ENCODE measurements around the gene SOWAHA.

SOWAHA gene

DNA sequence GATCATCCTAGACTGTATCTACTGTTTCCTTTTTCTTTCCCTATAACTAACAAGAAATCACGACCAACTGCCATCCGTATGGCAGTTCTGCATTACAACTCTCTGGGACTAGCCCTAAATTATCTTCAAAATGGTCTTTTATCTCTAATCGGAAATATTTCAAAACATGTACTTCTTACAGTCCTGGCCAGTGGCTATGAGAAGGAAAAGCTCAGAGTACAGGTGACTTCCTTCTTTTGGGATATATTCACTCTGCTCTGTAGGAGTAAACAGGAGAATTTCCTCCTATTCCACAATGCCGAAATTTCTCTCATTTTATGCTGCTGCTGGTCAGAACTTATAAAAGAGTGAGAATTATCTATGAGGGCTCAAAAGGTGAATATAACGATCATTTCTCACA lies 34.2 kb upstream of the SOWAHA start:
- TF ChIP-seq TARDBP (IDR thresholded peaks at IDR 0.05) (no peak), FOXA1 (IDR thresholded peaks at IDR 0.05) (no peak), BHLHE40 (IDR thresholded peaks at IDR 0.05; ENCODE audit: borderline replicate concordance) (no peak), LEF1 (IDR thresholded peaks at IDR 0.05; ENCODE audit: borderline replicate concordance) (no peak), CTBP1 (IDR thresholded peaks at IDR 0.05; ENCODE audit: borderline replicate concordance) (no peak), ELF4 (IDR thresholded peaks at IDR 0.05) (no peak), ZNF384 (IDR thresholded peaks at IDR 0.05) (no peak), HDGF (IDR thresholded peaks at IDR 0.05; ENCODE audit: borderline replicate concordance) (no peak), ARNT (IDR thresholded peaks at IDR 0.05) (no peak), SUZ12 (IDR thresholded peaks at IDR 0.05) (no peak), FOXM1 (IDR thresholded peaks at IDR 0.05; ENCODE audit: borderline replicate concordance) (no peak), L3MBTL2 (conservative IDR thresholded peaks at IDR 0.05) (no peak), FOXK2 (IDR thresholded peaks at IDR 0.05) (no peak), SP1 (IDR thresholded peaks at IDR 0.05) (no peak), NFRKB (IDR thresholded peaks at IDR 0.05) (no peak)
- TF ChIP-seq, protein P1, sequence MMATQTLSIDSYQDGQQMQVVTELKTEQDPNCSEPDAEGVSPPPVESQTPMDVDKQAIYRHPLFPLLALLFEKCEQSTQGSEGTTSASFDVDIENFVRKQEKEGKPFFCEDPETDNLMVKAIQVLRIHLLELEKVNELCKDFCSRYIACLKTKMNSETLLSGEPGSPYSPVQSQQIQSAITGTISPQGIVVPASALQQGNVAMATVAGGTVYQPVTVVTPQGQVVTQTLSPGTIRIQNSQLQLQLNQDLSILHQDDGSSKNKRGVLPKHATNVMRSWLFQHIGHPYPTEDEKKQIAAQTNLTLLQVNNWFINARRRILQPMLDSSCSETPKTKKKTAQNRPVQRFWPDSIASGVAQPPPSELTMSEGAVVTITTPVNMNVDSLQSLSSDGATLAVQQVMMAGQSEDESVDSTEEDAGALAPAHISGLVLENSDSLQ (IDR thresholded peaks at IDR 0.05) = no peak
- no peak for DNase-seq (ENCODE audit: extremely low spot score)
- CTCF ChIA-PET = interaction anchor here (0.7 kb wide), 1 partner anchor 100 kb away, joined by 3 read pairs; no protein-coding TSS in a partner anchor

DNA sequence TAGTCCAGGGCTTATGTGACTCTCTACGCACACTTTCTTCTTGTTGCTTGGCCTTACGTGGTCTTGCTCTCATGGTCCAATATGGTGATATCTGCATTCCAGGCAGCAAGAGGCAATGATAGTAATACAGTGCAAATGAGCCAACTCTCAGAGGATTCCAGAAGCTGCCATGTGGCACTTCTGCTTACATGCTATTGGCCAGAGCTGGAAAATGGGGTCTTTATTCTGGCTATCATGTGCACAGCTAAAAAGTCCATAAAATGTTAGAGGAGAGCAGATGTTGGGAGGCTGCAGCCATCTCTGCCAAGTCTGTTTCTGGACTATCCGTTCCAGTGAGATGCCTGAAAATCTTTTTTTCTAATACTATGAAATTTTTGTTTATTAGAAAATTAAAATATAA lies 33.1 kb upstream of the SOWAHA start:
- TF ChIP-seq NFRKB (IDR thresholded peaks at IDR 0.05) (no peak), LEF1 (IDR thresholded peaks at IDR 0.05; ENCODE audit: borderline replicate concordance) (no peak), FOXA1 (IDR thresholded peaks at IDR 0.05) (no peak), BHLHE40 (IDR thresholded peaks at IDR 0.05; ENCODE audit: borderline replicate concordance) (no peak), ZNF384 (IDR thresholded peaks at IDR 0.05) (no peak), FOXM1 (IDR thresholded peaks at IDR 0.05; ENCODE audit: borderline replicate concordance) (no peak), FOXK2 (IDR thresholded peaks at IDR 0.05) (no peak)
- ChIA-PET POLR2A (no interaction called here), CTCF (no interaction called here)
- DNase-seq (ENCODE audit: extremely low spot score) = no peak

More for the DNA sequence above, 34.2 kb upstream of the SOWAHA start:
- POLR2A ChIA-PET = interaction anchor here (1.0 to 1.7 kb wide), 2 partner anchors 8 to 42 kb away, joined by 3 to 4 read pairs; partner anchors contain the start of gene KIF3A

DNA sequence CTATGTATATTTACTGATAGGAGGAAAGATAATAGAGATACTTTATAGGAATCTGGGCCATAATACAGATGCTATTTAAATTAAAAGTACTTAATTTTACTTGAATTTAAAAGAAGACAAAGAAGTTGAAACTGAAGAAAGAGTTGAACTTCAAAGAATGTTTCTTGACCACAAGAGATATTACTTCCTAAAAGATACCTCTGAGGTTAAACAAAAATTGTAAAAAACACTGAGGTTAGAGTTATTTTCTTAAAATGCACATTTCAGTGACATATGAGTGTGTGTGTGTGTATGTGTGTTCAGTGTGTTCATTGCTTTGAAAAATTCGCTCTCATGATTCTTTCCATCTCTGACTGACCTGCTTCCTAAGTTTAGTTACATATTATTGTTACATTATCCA lies 32.5 kb upstream of the SOWAHA start:
- POLR2A ChIA-PET = no interaction called here
- no peak for DNase-seq (ENCODE audit: extremely low spot score)
- CTCF ChIA-PET = no interaction called here
- TF ChIP-seq BHLHE40 (IDR thresholded peaks at IDR 0.05; ENCODE audit: borderline replicate concordance) = no peak
- TF ChIP-seq ARNT (IDR thresholded peaks at IDR 0.05) = no peak
- no peak for TF ChIP-seq SP1 (IDR thresholded peaks at IDR 0.05)
- no peak for TF ChIP-seq CTBP1 (IDR thresholded peaks at IDR 0.05; ENCODE audit: borderline replicate concordance)
- no peak for TF ChIP-seq FOXA1 (IDR thresholded peaks at IDR 0.05)
- TF ChIP-seq ELF4 (IDR thresholded peaks at IDR 0.05) = no peak
- no peak for TF ChIP-seq ZNF384 (IDR thresholded peaks at IDR 0.05)
- no peak for TF ChIP-seq FOXK2 (IDR thresholded peaks at IDR 0.05)
- no peak for TF ChIP-seq HDGF (IDR thresholded peaks at IDR 0.05; ENCODE audit: borderline replicate concordance)
- no peak for TF ChIP-seq FOXM1 (IDR thresholded peaks at IDR 0.05; ENCODE audit: borderline replicate concordance)
- no peak for TF ChIP-seq LEF1 (IDR thresholded peaks at IDR 0.05; ENCODE audit: borderline replicate concordance)
- TF ChIP-seq, protein P1 (IDR thresholded peaks at IDR 0.05) = no peak
- TF ChIP-seq L3MBTL2 (conservative IDR thresholded peaks at IDR 0.05) = no peak
- no peak for TF ChIP-seq SUZ12 (IDR thresholded peaks at IDR 0.05)
- no peak for TF ChIP-seq TARDBP (IDR thresholded peaks at IDR 0.05)
- TF ChIP-seq NFRKB (IDR thresholded peaks at IDR 0.05) = no peak

DNA sequence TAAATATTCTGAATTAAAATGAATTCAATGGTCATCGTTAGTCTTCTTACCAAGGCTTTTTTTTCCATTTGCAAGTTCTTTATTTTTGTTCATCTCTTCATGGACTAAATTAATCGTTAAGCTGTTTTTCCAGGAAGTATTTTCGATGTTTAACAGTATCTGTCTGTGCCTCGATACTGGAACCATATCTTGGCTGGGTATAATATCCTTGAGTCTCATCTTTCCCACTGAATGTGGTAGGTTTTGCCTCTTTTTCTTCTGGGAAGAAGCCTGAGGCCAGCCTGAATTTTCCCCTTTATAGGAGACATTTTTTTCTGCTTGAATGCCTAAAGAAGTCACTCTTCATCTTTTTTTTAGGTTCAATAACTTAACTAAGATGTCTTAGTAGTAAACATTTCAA lies 32.1 kb upstream of the SOWAHA start:
- ChIA-PET POLR2A (interaction anchor here (1.0 kb wide), 1 partner anchor 85 kb away, joined by 4 read pairs; the partner anchor contains the start of genes GDF9 and UQCRQ), CTCF (no interaction called here)

DNA sequence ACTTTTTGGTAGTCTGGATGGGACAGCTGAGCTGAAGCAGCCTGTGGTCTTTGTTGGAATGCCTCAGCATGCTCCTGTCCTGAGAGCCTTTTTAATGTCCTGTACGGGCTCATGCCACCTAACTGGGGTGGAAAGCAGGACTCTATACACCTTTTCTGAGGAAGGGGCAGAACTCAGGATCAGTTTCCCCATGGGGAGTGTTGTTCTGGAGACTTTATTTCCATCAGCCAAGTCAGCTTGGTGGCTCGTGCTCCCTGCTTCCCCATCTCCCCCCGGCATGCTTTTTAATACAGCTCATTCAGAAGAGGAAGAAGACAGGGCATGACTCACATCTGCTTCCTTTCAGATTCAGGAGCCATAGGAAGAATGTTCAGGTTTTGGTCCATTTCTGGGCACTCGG lies 31.0 kb upstream of the SOWAHA start:
- CTCF ChIA-PET = interaction anchor here (0.9 kb wide), 1 partner anchor 15 kb away, joined by 3 read pairs; no protein-coding TSS in a partner anchor
- TF ChIP-seq BHLHE40 (IDR thresholded peaks at IDR 0.05; ENCODE audit: borderline replicate concordance) = no peak
- TF ChIP-seq, protein P1 (IDR thresholded peaks at IDR 0.05) = no peak
- no peak for TF ChIP-seq L3MBTL2 (conservative IDR thresholded peaks at IDR 0.05)
- no peak for TF ChIP-seq SUZ12 (IDR thresholded peaks at IDR 0.05)
- TF ChIP-seq FOXK2 (IDR thresholded peaks at IDR 0.05) = no peak
- TF ChIP-seq ARNT (IDR thresholded peaks at IDR 0.05) = no peak
- no peak for TF ChIP-seq LEF1 (IDR thresholded peaks at IDR 0.05; ENCODE audit: borderline replicate concordance)
- no peak for TF ChIP-seq FOXA1 (IDR thresholded peaks at IDR 0.05)
- TF ChIP-seq NFRKB (IDR thresholded peaks at IDR 0.05) = no peak
- TF ChIP-seq HDGF (IDR thresholded peaks at IDR 0.05; ENCODE audit: borderline replicate concordance) = no peak
- TF ChIP-seq ZNF384 (IDR thresholded peaks at IDR 0.05) = no peak
- TF ChIP-seq ELF4 (IDR thresholded peaks at IDR 0.05) = no peak
- TF ChIP-seq TARDBP (IDR thresholded peaks at IDR 0.05) = no peak
- DNase-seq (ENCODE audit: extremely low spot score) = no peak
- POLR2A ChIA-PET = interaction anchor here (1.0 kb wide), 1 partner anchor 84 kb away, joined by 4 read pairs; the partner anchor contains the start of genes GDF9 and UQCRQ

More for the DNA sequence above, 32.1 kb upstream of the SOWAHA start:
- no peak for TF ChIP-seq LEF1 (IDR thresholded peaks at IDR 0.05; ENCODE audit: borderline replicate concordance)
- DNase-seq (ENCODE audit: extremely low spot score) = no peak

DNA sequence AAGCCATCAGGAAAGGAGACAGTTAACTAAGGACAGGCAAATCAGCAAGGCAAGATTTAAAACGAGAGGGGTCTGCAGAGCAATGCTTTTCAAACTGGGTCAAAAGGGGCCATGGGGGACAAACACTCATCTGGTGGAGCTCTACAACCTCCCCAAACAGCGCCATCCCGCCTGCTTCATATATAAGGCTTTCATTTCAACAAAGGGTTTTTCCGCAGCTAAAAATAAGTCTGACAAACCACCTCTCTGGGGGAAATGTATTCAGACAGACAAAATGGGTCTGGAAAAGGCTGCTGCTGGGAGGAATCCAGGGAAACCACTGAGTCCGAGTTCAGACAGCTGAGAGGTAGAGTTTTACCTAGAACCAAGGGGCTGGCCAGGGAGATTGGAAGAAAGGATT lies 27.7 kb upstream of the SOWAHA start:
- DNase-seq (ENCODE audit: extremely low spot score) = no peak
- ChIA-PET CTCF (interaction anchor here (1.5 kb wide), 1 partner anchor 33 kb away, joined by 3 read pairs; no protein-coding TSS in a partner anchor), POLR2A (interaction anchor here (1.3 kb wide), 1 partner anchor 9 kb away, joined by 6 read pairs; no protein-coding TSS in a partner anchor)
- TF ChIP-seq L3MBTL2 (conservative IDR thresholded peaks at IDR 0.05) (no peak), BHLHE40 (IDR thresholded peaks at IDR 0.05; ENCODE audit: borderline replicate concordance) (no peak), TARDBP (IDR thresholded peaks at IDR 0.05) (no peak), ELF4 (IDR thresholded peaks at IDR 0.05) (no peak), FOXK2 (IDR thresholded peaks at IDR 0.05) (no peak), HDGF (IDR thresholded peaks at IDR 0.05; ENCODE audit: borderline replicate concordance) (no peak), FOXM1 (IDR thresholded peaks at IDR 0.05; ENCODE audit: borderline replicate concordance) (no peak)
- TF ChIP-seq, protein P1 (IDR thresholded peaks at IDR 0.05) = no peak
